Nephron progenitor cell (in vitro differentiated cells): ENCODE data around the gene MS4A4E.

ENCODE experiments used
- DNase-seq: peaks from one replicate; pipeline ENCODE4 v3.0.0; 2021
- H3K27ac Mint-ChIP-seq: 2 replicates; pipeline ENCODE4 v1.8.0; 2021; ENCODE audit warnings: mild to moderate bottlenecking, moderate library complexity, mixed read lengths
- H3K27me3 Mint-ChIP-seq: 2 replicates; pipeline ENCODE4 v1.8.0; 2021; ENCODE audit warnings: mild to moderate bottlenecking, low read depth, mixed read lengths; ENCODE audit not compliant: poor library complexity
- H3K36me3 Mint-ChIP-seq: 2 replicates; pipeline ENCODE4 v1.8.0; 2021; ENCODE audit warnings: low read depth, mixed read lengths
- H3K4me1 Mint-ChIP-seq: 2 replicates; pipeline ENCODE4 v1.8.0; 2021; ENCODE audit warnings: mixed read lengths
- H3K4me3 Mint-ChIP-seq: 2 replicates; pipeline ENCODE4 v1.8.0; 2021; ENCODE audit warnings: mild to moderate bottlenecking, moderate library complexity, mixed read lengths
- H3K9me3 Mint-ChIP-seq: 2 replicates; pipeline ENCODE4 v1.8.0; 2021; ENCODE audit warnings: mild to moderate bottlenecking, moderate library complexity, mixed read lengths
- TF ChIP-seq, protein P1 (sequence below): fragments of 200-600 bp; sonication (generic); IDR thresholded peaks from 2 replicates; pipeline ENCODE4 v1.5.0; 2021; ENCODE audit warnings: antibody characterized with exemption

MS4A4E gene

DNA sequence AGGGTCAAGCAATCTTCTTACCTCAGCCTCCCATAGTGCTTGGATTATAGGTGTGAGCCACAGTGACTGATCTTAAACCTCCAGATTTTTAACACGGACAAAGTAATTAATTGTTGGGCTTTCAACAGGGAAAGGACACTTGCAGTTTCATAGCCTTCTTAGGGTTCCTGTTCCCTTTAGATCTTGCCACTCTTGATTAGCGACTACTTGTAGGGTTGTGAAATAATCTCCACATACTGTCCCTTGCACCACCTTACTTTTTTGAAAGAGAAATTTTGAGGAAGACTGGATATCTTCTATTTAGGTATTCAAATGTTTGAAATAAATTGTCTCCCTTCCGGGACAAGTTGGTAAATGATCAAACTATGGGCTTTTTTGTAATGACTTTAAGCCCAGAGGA lies 7.6 kb downstream of the MS4A4E start:
- DNase-seq, result no peak
- no peaks in the 10 kb centered on the region for H3K36me3 Mint-ChIP-seq
- no peaks in the 10 kb centered on the region for H3K9me3 Mint-ChIP-seq
- H3K4me1 Mint-ChIP-seq, result no peaks in the 10 kb centered on the region
- TF ChIP-seq, protein P1, sequence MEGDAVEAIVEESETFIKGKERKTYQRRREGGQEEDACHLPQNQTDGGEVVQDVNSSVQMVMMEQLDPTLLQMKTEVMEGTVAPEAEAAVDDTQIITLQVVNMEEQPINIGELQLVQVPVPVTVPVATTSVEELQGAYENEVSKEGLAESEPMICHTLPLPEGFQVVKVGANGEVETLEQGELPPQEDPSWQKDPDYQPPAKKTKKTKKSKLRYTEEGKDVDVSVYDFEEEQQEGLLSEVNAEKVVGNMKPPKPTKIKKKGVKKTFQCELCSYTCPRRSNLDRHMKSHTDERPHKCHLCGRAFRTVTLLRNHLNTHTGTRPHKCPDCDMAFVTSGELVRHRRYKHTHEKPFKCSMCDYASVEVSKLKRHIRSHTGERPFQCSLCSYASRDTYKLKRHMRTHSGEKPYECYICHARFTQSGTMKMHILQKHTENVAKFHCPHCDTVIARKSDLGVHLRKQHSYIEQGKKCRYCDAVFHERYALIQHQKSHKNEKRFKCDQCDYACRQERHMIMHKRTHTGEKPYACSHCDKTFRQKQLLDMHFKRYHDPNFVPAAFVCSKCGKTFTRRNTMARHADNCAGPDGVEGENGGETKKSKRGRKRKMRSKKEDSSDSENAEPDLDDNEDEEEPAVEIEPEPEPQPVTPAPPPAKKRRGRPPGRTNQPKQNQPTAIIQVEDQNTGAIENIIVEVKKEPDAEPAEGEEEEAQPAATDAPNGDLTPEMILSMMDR, result no peak
- H3K27me3 Mint-ChIP-seq, result no peaks in the 10 kb centered on the region
- no peak overlapping the region for H3K27ac Mint-ChIP-seq
- no peak overlapping the region for H3K4me3 Mint-ChIP-seq

DNA sequence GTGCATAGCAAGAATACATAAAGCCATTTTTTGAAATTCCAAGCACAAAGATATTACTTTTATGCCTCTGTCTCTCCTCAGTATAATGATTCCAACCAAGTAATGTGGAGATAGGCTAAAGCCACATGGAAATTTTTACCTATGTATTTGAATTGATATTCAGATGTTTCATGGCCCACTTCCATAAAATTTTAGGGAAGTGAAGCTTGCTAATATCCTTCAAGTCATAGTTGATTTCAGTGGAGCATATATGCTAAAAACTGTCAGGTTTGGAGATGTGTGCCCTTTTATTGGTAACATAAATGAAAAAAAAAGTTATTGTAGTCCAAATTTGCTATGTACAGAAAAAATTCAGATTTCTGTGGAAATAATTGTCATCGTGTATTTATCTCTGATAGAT lies 12.3 kb downstream of the MS4A4E start:
- TF ChIP-seq, protein P1, result no peak
- no peak overlapping the region for H3K4me3 Mint-ChIP-seq
- DNase-seq, result no peak
- H3K4me1 Mint-ChIP-seq, result no peaks in the 10 kb centered on the region
- no peaks in the 10 kb centered on the region for H3K27me3 Mint-ChIP-seq
- H3K36me3 Mint-ChIP-seq, result no peaks in the 10 kb centered on the region
- H3K27ac Mint-ChIP-seq, result no peak overlapping the region
- H3K9me3 Mint-ChIP-seq, result no peaks in the 10 kb centered on the region

DNA sequence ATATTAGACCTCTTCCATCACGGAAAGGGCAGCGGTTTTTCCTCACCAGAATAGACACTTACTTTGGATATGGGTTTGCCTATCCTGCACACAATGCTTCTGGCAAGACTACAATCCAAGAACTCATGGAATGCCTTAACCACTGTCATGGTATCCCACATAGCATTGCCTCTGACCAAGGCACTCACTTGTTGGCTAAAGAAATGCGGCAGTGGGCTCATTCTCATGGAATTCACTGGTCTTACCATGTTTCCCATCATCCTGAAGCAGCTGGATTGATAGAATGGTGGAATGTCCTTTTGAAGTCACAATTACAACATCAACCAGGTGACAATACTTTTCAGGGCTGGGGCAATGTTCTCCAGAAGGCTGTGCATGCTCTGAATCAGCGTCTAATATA lies 20.8 kb downstream of the MS4A4E start:
- Mint-ChIP-seq H3K9me3 (no peaks in the 10 kb centered on the region), H3K4me3 (no peak overlapping the region), H3K36me3 (no peaks in the 10 kb centered on the region), H3K27me3 (peaks cover 3% of the 10 kb centered on the region), H3K27ac (no peak overlapping the region), H3K4me1 (no peaks in the 10 kb centered on the region)
- DNase-seq, result no peak
- TF ChIP-seq, protein P1, result no peak

DNA sequence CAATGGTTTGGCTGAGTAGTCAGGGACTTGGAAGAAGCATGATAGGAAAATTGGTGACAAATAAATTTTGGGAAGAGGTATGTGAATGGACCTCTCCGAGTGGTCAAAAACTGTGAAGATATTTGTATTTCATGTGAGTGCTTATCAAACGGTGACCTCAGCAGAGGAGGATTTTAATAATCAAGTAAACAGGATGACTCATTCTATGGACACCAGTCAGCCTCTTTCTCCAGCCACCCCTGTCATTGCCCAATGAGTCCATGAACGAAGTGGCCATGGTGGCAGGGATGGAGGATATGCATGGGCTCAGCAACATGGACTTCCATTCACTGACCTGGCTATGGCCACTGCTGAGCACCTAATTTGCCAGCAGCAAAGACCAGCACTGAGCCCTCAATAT lies 21.2 kb downstream of the MS4A4E start:
- no peaks in the 10 kb centered on the region for H3K36me3 Mint-ChIP-seq
- no peak overlapping the region for H3K27ac Mint-ChIP-seq
- TF ChIP-seq, protein P1, result no peak
- H3K27me3 Mint-ChIP-seq, result peaks cover 3% of the 10 kb centered on the region
- DNase-seq, result no peak
- no peaks in the 10 kb centered on the region for H3K4me1 Mint-ChIP-seq
- no peak overlapping the region for H3K4me3 Mint-ChIP-seq
- H3K9me3 Mint-ChIP-seq, result no peaks in the 10 kb centered on the region

DNA sequence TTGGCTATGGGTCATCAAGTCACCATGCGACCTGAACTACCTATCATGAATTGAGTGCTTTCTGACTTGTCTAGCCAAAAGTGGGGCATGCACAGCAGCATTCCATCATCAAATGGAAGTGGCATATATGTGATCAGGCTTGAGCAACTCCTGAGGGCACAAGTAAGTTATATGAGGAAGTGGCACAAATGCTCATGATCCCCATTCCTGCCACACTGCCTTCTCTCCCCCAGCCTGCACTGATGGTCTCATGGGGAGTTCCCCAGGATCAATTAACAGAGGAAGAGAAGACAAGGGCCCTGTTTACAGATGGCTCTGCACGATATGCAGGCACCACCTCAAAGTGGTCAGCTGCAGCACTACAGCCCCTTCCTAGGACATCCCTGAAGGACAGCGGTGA lies 21.8 kb downstream of the MS4A4E start:
- no peaks in the 10 kb centered on the region for H3K36me3 Mint-ChIP-seq
- H3K27ac Mint-ChIP-seq, result no peak overlapping the region
- no peaks in the 10 kb centered on the region for H3K9me3 Mint-ChIP-seq
- TF ChIP-seq, protein P1, result no peak
- no peak for DNase-seq
- H3K4me3 Mint-ChIP-seq, result no peak overlapping the region
- no peaks in the 10 kb centered on the region for H3K4me1 Mint-ChIP-seq
- H3K27me3 Mint-ChIP-seq, result peaks cover 3% of the 10 kb centered on the region

DNA sequence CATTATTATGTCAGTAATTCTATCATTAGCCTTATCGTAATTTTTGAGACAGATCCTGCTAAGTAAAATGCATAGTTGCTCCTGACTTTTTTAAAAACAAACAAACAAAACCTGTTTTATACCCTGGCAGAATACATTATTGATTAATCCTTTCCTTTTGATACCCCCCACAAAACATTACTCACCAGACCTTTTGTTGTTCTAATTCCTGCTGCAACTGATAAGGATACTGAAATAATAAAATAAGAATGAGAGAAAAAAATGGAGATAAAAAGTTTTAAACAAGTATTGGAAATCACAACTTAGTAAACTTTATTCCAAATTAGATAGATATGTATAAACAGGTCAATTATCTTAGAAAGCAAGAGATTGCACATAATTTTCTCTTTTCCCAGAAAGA lies 28.6 kb downstream of the MS4A4E start:
- peaks cover 3% of the 10 kb centered on the region for H3K27me3 Mint-ChIP-seq
- no peaks in the 10 kb centered on the region for H3K4me1 Mint-ChIP-seq
- no peaks in the 10 kb centered on the region for H3K9me3 Mint-ChIP-seq
- TF ChIP-seq, protein P1, result no peak
- H3K36me3 Mint-ChIP-seq, result no peaks in the 10 kb centered on the region
- H3K27ac Mint-ChIP-seq, result no peak overlapping the region
- H3K4me3 Mint-ChIP-seq, result no peak overlapping the region
- DNase-seq, result no peak
